NB4 (cell line): ENCODE measurements around the gene TCF19.

Experiments used
- CTCF ChIP-seq: IDR thresholded peaks from one replicate; pipeline ENCODE4 v1.5.1; 2012; ENCODE audit warnings: low read depth, low read length
- POLR2A ChIP-seq: IDR thresholded peaks from 2 replicates; pipeline ENCODE4 v1.6.1; 2011; ENCODE audit warnings: mild to moderate bottlenecking; ENCODE audit not compliant: insufficient read length; ENCODE audit errors: extremely low read depth

GRCh38 chr6:31156641-31157040, 1.7 kb upstream of the TCF19 start:
- TF ChIP-seq CTCF (no peak), POLR2A (no peak)
